ENCODE data around the gene TRIP12.
"Not testable (repeated sequence)": the region's sequence is repeated elsewhere in the genome, so short reads cannot be mapped to it uniquely, and the experiment has no call there.

TRIP12 gene

GRCh38 chr2:229726643-229727042 lies 195.2 kb downstream of the TRIP12 start:
- Histone ChIP-seq H3K4me3 (ENCODE audit: insufficient read depth, low read depth, low read length) (no peak overlapping the region), H3K9me3 (ENCODE audit: control insufficient read depth, low read length) (no peaks in the 10 kb centered on the region), H3K36me3 (ENCODE audit: control insufficient read depth, insufficient read depth, low read length) (no peaks in the 10 kb centered on the region), H3K27me3 (ENCODE audit: control insufficient read depth, insufficient read depth, low read length, poor library complexity, severe bottlenecking) (no peaks in the 10 kb centered on the region), H3K4me1 (ENCODE audit: control insufficient read depth, insufficient read depth, low read length) (no peaks in the 10 kb centered on the region), H3K27ac (ENCODE audit: insufficient read depth, low read depth, low read length, poor library complexity, severe bottlenecking) (no peak overlapping the region)
- 81 to 90% methylated on average over 2 of the region's 2 CpGs for WGBS, 2 experiments

GRCh38 chr2:229725716-229726574 lies 195.9 kb downstream of the TRIP12 start:
- H3K9me3 ChIP-seq (ENCODE audit: control insufficient read depth, low read length): no peaks in the 10 kb centered on the region
- H3K4me3 ChIP-seq (ENCODE audit: insufficient read depth, low read depth, low read length): no peak overlapping the region
- 88 to 89% methylated on average over 7 of the region's 7 CpGs for WGBS, 2 experiments
- no peaks in the 10 kb centered on the region for H3K27me3 ChIP-seq (ENCODE audit: control insufficient read depth, insufficient read depth, low read length, poor library complexity, severe bottlenecking)
- no peaks in the 10 kb centered on the region for H3K4me1 ChIP-seq (ENCODE audit: control insufficient read depth, insufficient read depth, low read length)
- no peak overlapping the region for H3K27ac ChIP-seq (ENCODE audit: insufficient read depth, low read depth, low read length, poor library complexity, severe bottlenecking)
- H3K36me3 ChIP-seq (ENCODE audit: control insufficient read depth, insufficient read depth, low read length): no peaks in the 10 kb centered on the region

GRCh38 chr2:229723192-229723591 lies 198.6 kb downstream of the TRIP12 start:
- WGBS, 2 experiments: 93 to 94% methylated on average over 3 of the region's 3 CpGs
- not testable (repeated sequence) for H3K4me1 ChIP-seq (ENCODE audit: control insufficient read depth, insufficient read depth, low read length); H3K4me3 ChIP-seq (ENCODE audit: insufficient read depth, low read depth, low read length); H3K36me3 ChIP-seq (ENCODE audit: control insufficient read depth, insufficient read depth, low read length); H3K27me3 ChIP-seq (ENCODE audit: control insufficient read depth, insufficient read depth, low read length, poor library complexity, severe bottlenecking); H3K9me3 ChIP-seq (ENCODE audit: control insufficient read depth, low read length); H3K27ac ChIP-seq (ENCODE audit: insufficient read depth, low read depth, low read length, poor library complexity, severe bottlenecking)

- Histone ChIP-seq H3K27me3 (ENCODE audit: control insufficient read depth, insufficient read depth, low read length, poor library complexity, severe bottlenecking) (peaks cover 38% of the 10 kb centered on the region), H3K4me1 (ENCODE audit: control insufficient read depth, insufficient read depth, low read length) (no peaks in the 10 kb centered on the region), H3K9me3 (ENCODE audit: control insufficient read depth, low read length) (no peaks in the 10 kb centered on the region), H3K36me3 (ENCODE audit: control insufficient read depth, insufficient read depth, low read length) (no peaks in the 10 kb centered on the region), H3K27ac (ENCODE audit: insufficient read depth, low read depth, low read length, poor library complexity, severe bottlenecking) (no peak overlapping the region), H3K4me3 (ENCODE audit: insufficient read depth, low read depth, low read length) (no peak overlapping the region)
- WGBS, 2 experiments: 85 to 88% methylated on average over 2 to 3 of the region's 3 CpGs
Measured at GRCh38 chr2:229719926-229720647, 201.7 kb downstream of the TRIP12 start.

GRCh38 chr2:229718057-229718456 lies 203.8 kb downstream of the TRIP12 start:
- Histone ChIP-seq H3K27me3 (ENCODE audit: control insufficient read depth, insufficient read depth, low read length, poor library complexity, severe bottlenecking) (peaks cover 57% of the 10 kb centered on the region), H3K36me3 (ENCODE audit: control insufficient read depth, insufficient read depth, low read length) (no peaks in the 10 kb centered on the region), H3K4me3 (ENCODE audit: insufficient read depth, low read depth, low read length) (no peak overlapping the region), H3K9me3 (ENCODE audit: control insufficient read depth, low read length) (no peaks in the 10 kb centered on the region), H3K27ac (ENCODE audit: insufficient read depth, low read depth, low read length, poor library complexity, severe bottlenecking) (no peak overlapping the region), H3K4me1 (ENCODE audit: control insufficient read depth, insufficient read depth, low read length) (no peaks in the 10 kb centered on the region)
- 42 to 69% methylated on average over 2 of the region's 2 CpGs for WGBS, 2 experiments

GRCh38 chr2:229715895-229716507 lies 205.8 kb downstream of the TRIP12 start:
- H3K4me1 ChIP-seq (ENCODE audit: control insufficient read depth, insufficient read depth, low read length): no peaks in the 10 kb centered on the region

GRCh38 chr2:229714736-229715541 lies 206.9 kb downstream of the TRIP12 start:
- H3K36me3 ChIP-seq (ENCODE audit: control insufficient read depth, insufficient read depth, low read length): no peaks in the 10 kb centered on the region
- H3K4me1 ChIP-seq (ENCODE audit: control insufficient read depth, insufficient read depth, low read length): no peaks in the 10 kb centered on the region
- H3K4me3 ChIP-seq (ENCODE audit: insufficient read depth, low read depth, low read length): peak overlapping the region; percentile 49
- peaks cover 74% of the 10 kb centered on the region for H3K27me3 ChIP-seq (ENCODE audit: control insufficient read depth, insufficient read depth, low read length, poor library complexity, severe bottlenecking)
- H3K9me3 ChIP-seq (ENCODE audit: control insufficient read depth, low read length): no peaks in the 10 kb centered on the region
- WGBS, 2 experiments: 1% methylated on average over 60 of the region's 60 CpGs
- H3K27ac ChIP-seq (ENCODE audit: insufficient read depth, low read depth, low read length, poor library complexity, severe bottlenecking): no peak overlapping the region

More at GRCh38 chr2:229715895-229716507, 205.8 kb downstream of the TRIP12 start:
- Histone ChIP-seq H3K36me3 (ENCODE audit: control insufficient read depth, insufficient read depth, low read length) (no peaks in the 10 kb centered on the region), H3K27me3 (ENCODE audit: control insufficient read depth, insufficient read depth, low read length, poor library complexity, severe bottlenecking) (peaks cover 78% of the 10 kb centered on the region), H3K9me3 (ENCODE audit: control insufficient read depth, low read length) (no peaks in the 10 kb centered on the region), H3K4me3 (ENCODE audit: insufficient read depth, low read depth, low read length) (no peak overlapping the region), H3K27ac (ENCODE audit: insufficient read depth, low read depth, low read length, poor library complexity, severe bottlenecking) (no peak overlapping the region)
- 11 to 14% methylated on average over 4 of the region's 4 CpGs for WGBS, 2 experiments

- Histone ChIP-seq H3K27ac (ENCODE audit: insufficient read depth, low read depth, low read length, poor library complexity, severe bottlenecking) (no peak within 1 kb of the TSS), H3K36me3 (ENCODE audit: control insufficient read depth, insufficient read depth, low read length) (no peaks in the 10 kb centered on the region), H3K9me3 (ENCODE audit: control insufficient read depth, low read length) (no peaks in the 10 kb centered on the region), H3K4me3 (ENCODE audit: insufficient read depth, low read depth, low read length) (peak within 1 kb of the TSS; percentile 57), H3K4me1 (ENCODE audit: control insufficient read depth, insufficient read depth, low read length) (no peaks in the 10 kb centered on the region), H3K27me3 (ENCODE audit: control insufficient read depth, insufficient read depth, low read length, poor library complexity, severe bottlenecking) (peaks cover 73% of the 10 kb centered on the region)
- 0 to 1% methylated on average over 84 of the region's 84 CpGs for WGBS, 2 experiments
Measured at GRCh38 chr2:229714080-229714735, 207.6 kb downstream of the TRIP12 start, which contains the start of gene DNER. Gene DNER, minus strand, starts transcription at chr2:229714555. Its CDS starts 132 bp downstream, at chr2:229714423.

Data from ectodermal cell (in vitro differentiated cells).